ENCODE data around the gene CLEC4E.
"Not testable (repeated sequence)": the region's sequence is repeated elsewhere in the genome, so short reads cannot be mapped to it uniquely, and the experiment has no call there.

Gene CLEC4E

GRCh38 chr12:8540831-8541230 lies at the start of gene CLEC4E:
Gene CLEC4E (minus strand): TSS chr12:8540905. CDS start chr12:8540797, 108 bp downstream.
- DNase-seq = not testable (repeated sequence)

GRCh38 chr12:8589679-8590078 lies 49.0 kb upstream of the CLEC4E start:
- no peak for DNase-seq

- DNase-seq = not testable (repeated sequence)
These were observed 43.8 kb upstream of the CLEC4E start for GRCh38 chr12:8584478-8584877.

- no peak for DNase-seq
These were observed 43.3 kb upstream of the CLEC4E start for GRCh38 chr12:8584004-8584403.

- no peak for DNase-seq
These were observed 40.5 kb upstream of the CLEC4E start for GRCh38 chr12:8581098-8581784.

- no peak for DNase-seq
These were observed 37.2 kb upstream of the CLEC4E start for GRCh38 chr12:8577879-8578278.

- no peak for DNase-seq
These were observed 31.8 kb upstream of the CLEC4E start for GRCh38 chr12:8572507-8572906.

GRCh38 chr12:8566525-8566924 lies 25.8 kb upstream of the CLEC4E start:
- no peak for DNase-seq

GRCh38 chr12:8566052-8566451 lies 25.3 kb upstream of the CLEC4E start:
- DNase-seq = not testable (repeated sequence)

GRCh38 chr12:8564656-8565055 lies 24.0 kb upstream of the CLEC4E start:
- no peak for DNase-seq

GRCh38 chr12:8563356-8563755 lies 22.7 kb upstream of the CLEC4E start:
- DNase-seq = no peak

GRCh38 chr12:8562310-8562709 lies 21.6 kb upstream of the CLEC4E start:
- no peak for DNase-seq

GRCh38 chr12:8561011-8561410 lies 20.3 kb upstream of the CLEC4E start:
- DNase-seq = no peak

GRCh38 chr12:8559676-8560075 lies 19.0 kb upstream of the CLEC4E start:
- no peak for DNase-seq

GRCh38 chr12:8556531-8557097 lies 15.9 kb upstream of the CLEC4E start:
- DNase-seq = no peak

GRCh38 chr12:8554451-8555195 lies 13.9 kb upstream of the CLEC4E start:
- DNase-seq = no peak

GRCh38 chr12:8553088-8553627 lies 12.5 kb upstream of the CLEC4E start:
- no peak for DNase-seq

- no peak for DNase-seq
These were observed 8.7 kb upstream of the CLEC4E start for GRCh38 chr12:8549381-8549780.

GRCh38 chr12:8548192-8548591 lies 7.5 kb upstream of the CLEC4E start:
- no peak for DNase-seq

GRCh38 chr12:8547645-8548044 lies 6.9 kb upstream of the CLEC4E start:
- no peak for DNase-seq

GRCh38 chr12:8546591-8546990 lies 5.9 kb upstream of the CLEC4E start:
- no peak for DNase-seq

GRCh38 chr12:8544295-8544694 lies 3.6 kb upstream of the CLEC4E start:
- peak; percentile 59 to 76 for DNase-seq

GRCh38 chr12:8541562-8541961 lies 857 bp upstream of the CLEC4E start:
- DNase-seq = no peak

- not testable (repeated sequence) for DNase-seq
These were observed 2.9 kb downstream of the CLEC4E start for GRCh38 chr12:8537820-8538219.

Measured in activated CD4-positive, alpha-beta T cell treated with anti-CD3 and anti-CD28 coated beads for 4 hours (primary cell).